Fibroblast of lung (primary cell): ENCODE data around the gene TAP1.

Source experiments
- CTCF ChIP-seq, 2 donors: IDR thresholded peaks in 1 of 2; conservative IDR thresholded peaks in 1 of 2; 1 replicate in 1 of 2; 2 replicates in 1 of 2; pipeline ENCODE4 v1.5.1; 2011 to 2012; ENCODE audit warnings: low read length in 2 of 2, control low read depth in 1 of 2, inconsistent platforms in 1 of 2, low read depth in 1 of 2, mild to moderate bottlenecking in 1 of 2
- EZH2 ChIP-seq: IDR thresholded peaks from 2 replicates; pipeline ENCODE4 v1.5.1; 2012; ENCODE audit warnings: low read length, control low read depth, mild to moderate bottlenecking; ENCODE audit errors: missing control alignments

- TF ChIP-seq CTCF (conservative IDR thresholded peaks at IDR 0.05 in 1 of 2, IDR thresholded peaks at IDR 0.05 in 1 of 2; ENCODE audit: low read depth in 1 of 2, low read length in 2 of 2) (no peak), EZH2 (no peak)
These were observed 7.2 kb upstream of the TAP1 start for GRCh38 chr6:32860674-32861073.
